AG09319 (cell line): ENCODE data around the gene DCTPP1.
A peak's percentile ranks its signal among the peaks of the same experiment; 100 is the strongest.

Source experiments
- DNase-seq: peaks from one replicate; pipeline ENCODE4 v3.0.0-alpha.2; 2010; ENCODE audit warnings: low read depth; ENCODE audit errors: extremely low read depth
- TF ChIP-seq, protein P1 (sequence below): IDR thresholded peaks from 2 replicates; pipeline ENCODE4 v1.5.1; 2011; ENCODE audit warnings: low read depth, mild to moderate bottlenecking, inconsistent platforms, low read length, moderate library complexity

Gene DCTPP1

DNA sequence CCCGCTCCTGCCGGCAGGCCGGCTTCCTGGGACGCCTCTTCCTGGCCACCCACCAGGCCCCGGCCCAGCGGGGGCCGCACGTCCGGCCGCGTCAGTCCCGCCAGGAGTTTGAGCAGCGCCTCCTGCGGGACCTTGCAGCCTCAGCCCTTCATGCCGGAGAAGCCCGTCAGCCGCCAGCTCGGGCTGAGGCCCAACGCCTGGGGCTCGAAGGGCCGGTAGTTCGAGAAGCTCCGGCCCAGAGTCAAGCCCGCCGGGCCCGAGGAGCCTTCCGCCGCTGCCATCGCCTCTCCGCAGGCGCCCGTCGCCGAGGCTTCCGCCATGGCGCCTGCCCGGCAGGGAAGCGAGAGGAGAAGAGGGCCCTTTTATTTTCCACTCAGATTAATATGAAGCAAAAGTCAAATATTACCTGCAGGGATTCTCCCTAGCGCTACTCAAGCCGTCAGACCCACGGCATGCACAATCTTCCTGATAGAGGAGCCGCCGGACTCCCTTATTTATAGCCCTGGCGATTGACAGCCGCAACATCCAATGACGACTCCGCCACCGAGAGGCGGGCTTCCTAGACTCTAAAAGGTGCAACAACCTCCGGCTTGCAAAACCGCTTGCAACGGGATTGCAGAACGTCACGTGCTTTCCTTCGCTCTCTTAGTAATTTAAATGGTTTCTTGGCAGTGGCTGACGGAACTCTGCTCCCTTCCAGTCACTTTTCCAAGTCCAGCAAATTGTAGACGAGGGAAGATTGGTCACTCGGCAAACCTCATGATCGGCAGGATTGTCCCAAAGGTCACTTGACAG lies 15.8 kb upstream of the DCTPP1 start, which contains the start of gene SEPHS2:
Gene SEPHS2 (minus strand): TSS at position 467 of the 795 bp plus-strand sequence. CDS start 147 bp downstream, at position 320.
- DNase-seq = peak; percentile 95
- TF ChIP-seq, protein P1, sequence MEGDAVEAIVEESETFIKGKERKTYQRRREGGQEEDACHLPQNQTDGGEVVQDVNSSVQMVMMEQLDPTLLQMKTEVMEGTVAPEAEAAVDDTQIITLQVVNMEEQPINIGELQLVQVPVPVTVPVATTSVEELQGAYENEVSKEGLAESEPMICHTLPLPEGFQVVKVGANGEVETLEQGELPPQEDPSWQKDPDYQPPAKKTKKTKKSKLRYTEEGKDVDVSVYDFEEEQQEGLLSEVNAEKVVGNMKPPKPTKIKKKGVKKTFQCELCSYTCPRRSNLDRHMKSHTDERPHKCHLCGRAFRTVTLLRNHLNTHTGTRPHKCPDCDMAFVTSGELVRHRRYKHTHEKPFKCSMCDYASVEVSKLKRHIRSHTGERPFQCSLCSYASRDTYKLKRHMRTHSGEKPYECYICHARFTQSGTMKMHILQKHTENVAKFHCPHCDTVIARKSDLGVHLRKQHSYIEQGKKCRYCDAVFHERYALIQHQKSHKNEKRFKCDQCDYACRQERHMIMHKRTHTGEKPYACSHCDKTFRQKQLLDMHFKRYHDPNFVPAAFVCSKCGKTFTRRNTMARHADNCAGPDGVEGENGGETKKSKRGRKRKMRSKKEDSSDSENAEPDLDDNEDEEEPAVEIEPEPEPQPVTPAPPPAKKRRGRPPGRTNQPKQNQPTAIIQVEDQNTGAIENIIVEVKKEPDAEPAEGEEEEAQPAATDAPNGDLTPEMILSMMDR = peak; percentile 53

DNA sequence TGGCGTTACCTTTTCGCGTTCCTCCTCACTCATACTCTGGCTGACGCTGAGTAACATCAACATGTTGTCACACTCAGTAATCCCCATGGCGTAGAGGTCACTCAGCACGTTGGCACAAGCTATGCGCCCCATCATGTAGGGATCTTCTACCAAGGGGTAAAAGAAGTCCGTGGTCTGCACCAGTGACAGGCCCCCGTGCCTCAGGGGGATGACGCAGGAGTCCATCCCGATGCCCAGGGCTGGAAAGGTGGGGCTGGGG lies 15.2 kb upstream of the DCTPP1 start:
- TF ChIP-seq, protein P1 = no peak
- DNase-seq = no peak

DNA sequence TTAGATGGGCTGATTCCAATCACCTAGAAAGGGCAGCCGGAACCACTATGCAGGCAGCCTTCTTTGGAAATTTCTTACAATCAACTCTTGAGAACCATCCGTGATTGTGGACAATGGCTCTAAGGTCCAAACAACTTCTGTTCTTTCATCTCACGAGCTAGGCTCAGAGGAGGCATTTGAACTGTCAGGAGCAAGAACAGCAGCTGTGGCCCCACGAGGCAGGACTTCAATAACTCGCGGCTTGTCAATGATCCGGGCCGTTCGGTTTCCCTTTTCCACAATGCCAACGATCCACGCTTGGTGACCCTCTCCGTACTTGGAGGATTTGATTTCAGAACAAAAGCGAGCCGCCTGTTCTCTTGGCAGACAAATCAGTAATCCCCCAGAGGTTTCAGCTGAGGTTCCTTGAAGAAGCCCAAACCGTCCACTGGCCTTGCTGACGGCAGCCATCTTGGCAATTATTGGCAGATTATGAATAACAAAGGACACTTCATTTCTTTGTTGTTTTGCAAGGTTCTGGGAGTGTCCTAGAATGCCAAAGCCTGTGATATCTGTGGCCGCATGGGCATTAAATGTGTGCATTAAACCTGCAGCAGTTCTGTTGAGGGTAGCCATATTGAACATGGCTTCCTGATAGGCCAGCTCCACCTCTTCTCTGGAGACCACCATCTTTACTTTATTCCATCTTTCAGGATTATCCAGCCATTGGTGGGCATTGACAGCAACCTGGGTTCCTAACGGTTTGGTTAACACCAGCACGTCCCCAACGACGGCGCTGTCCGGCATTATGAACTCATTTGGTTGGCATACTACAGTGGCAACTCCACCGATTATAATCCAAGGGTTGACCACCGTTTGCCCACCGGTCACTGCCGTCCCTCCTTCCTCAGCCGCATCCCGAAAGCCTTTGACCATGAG lies 14.7 kb upstream of the DCTPP1 start:
- TF ChIP-seq, protein P1 = no peak
- no peak for DNase-seq

DNA sequence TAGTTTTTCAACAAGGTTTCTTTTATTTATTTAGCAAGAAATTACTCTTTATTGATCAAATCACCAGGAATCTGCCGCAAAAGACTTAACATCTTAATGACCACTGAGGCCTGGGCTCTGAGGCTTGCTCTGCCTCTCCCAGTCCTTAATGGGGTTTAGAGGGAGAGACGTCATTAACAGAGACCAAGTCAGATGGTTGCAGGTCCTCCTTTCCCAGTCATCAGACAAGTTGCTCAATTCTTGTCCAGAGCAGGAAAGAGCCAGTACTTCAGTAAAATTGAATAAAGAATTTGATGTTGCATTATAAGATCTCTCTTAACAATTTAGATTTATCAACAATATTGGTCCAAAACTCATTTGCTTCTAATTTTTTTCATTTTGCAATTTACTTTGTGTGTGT lies 13.8 kb upstream of the DCTPP1 start:
- no peak for DNase-seq
- TF ChIP-seq, protein P1 = no peak

DNA sequence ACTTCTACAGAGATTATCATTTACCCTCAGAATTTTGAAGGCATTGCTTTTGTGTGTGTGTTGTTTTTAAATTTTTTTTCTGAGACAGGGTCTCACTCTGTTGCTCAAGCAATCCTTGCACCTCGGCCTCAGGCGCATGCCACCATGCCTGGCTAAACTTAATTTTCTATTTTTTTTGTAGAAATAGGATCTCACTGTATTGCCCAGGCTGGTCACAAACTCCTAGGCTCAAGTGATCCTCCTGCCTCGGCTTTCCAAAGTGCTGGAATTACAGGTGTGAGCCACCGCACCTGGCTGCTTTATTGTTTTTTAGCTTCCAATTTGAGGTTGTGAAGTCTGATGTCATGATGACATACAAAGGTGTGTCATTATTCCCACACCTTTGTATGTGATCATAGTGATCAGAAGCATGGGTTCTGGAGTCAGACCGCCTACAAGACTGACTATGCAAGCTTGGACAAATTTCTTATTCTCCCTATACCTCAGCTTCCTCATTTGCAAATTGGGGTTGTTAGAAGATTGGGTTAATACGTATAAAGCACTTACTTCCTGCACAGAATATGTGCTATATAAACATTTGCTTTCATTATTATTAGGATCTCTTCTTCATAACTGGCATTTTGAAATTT lies 10.0 kb upstream of the DCTPP1 start:
- DNase-seq = no peak
- TF ChIP-seq, protein P1 = no peak

DNA sequence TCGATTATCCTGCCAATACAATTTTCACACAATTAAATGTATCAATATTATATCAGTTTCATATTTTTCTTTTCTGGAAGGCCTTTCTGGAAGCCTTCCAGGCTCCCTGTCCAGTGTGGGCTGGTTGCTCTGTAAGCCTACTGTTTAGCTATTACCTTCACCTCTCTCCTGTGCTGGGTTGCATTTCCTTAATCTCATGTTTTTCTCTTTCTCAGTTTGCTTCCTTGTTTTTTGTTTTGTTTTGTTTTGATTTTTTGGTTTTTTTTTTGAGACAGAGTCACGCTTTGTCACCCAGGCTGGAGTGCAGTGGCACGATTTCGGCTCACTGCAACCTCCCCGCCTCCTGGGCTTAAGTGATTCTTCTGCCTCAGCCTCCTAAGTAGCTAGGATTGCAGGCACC lies 9.0 kb upstream of the DCTPP1 start:
- no peak for DNase-seq
- TF ChIP-seq, protein P1 = no peak
